H9 (cell line): ENCODE results near the gene ADAT3. TPM values are rescaled to one million over a fixed set of nuclear protein-coding genes. Genes with fewer than 3 reads are reported as not detected.
A peak's percentile ranks its signal among the peaks of the same experiment; 100 is the strongest.

Source experiments
- DNase-seq: peaks from one replicate; pipeline ENCODE4 v3.0.0-alpha.2; 2017
- H2AFZ ChIP-seq: one replicate; pipeline ENCODE4 v1.6.1; 2013; ENCODE audit warnings: mild to moderate bottlenecking, low read length, control low read depth, moderate library complexity
- H2AK5ac ChIP-seq: 2 replicates; pipeline ENCODE4 v1.6.1; 2013; ENCODE audit warnings: low read length, control low read depth, mixed read lengths; ENCODE audit not compliant: insufficient read length
- H2BK120ac ChIP-seq: one replicate; pipeline ENCODE4 v1.6.1; 2013; ENCODE audit warnings: low read depth, mild to moderate bottlenecking, low read length, control low read depth, inconsistent platforms; ENCODE audit not compliant: poor library complexity, severe bottlenecking
- H2BK12ac ChIP-seq: 2 replicates; pipeline ENCODE4 v1.6.1; 2013; ENCODE audit warnings: low read length, control low read depth, mixed read lengths, low read depth; ENCODE audit not compliant: insufficient read length
- H2BK15ac ChIP-seq: 2 replicates; pipeline ENCODE4 v1.6.1; 2013; ENCODE audit warnings: low read depth, low read length, control low read depth
- H2BK20ac ChIP-seq: one replicate; pipeline ENCODE4 v1.6.1; 2013; ENCODE audit warnings: low read depth, mild to moderate bottlenecking, low read length, control low read depth, inconsistent platforms; ENCODE audit not compliant: poor library complexity, severe bottlenecking
- H2BK5ac ChIP-seq: 2 replicates; pipeline ENCODE4 v1.6.1; 2013; ENCODE audit warnings: low read length, control low read depth, mixed read lengths; ENCODE audit not compliant: insufficient read length
- H3K14ac ChIP-seq: 2 replicates; pipeline ENCODE4 v1.6.1; 2013; ENCODE audit warnings: low read length, control low read depth; ENCODE audit not compliant: insufficient read depth
- H3K18ac ChIP-seq: 2 replicates; pipeline ENCODE4 v1.6.1; 2013; ENCODE audit warnings: low read depth, mild to moderate bottlenecking, mixed read lengths, low read length, control low read depth; ENCODE audit not compliant: insufficient read length
- H3K23ac ChIP-seq: 2 replicates; pipeline ENCODE4 v1.6.1; 2013; ENCODE audit warnings: low read length, control low read depth, mixed read lengths, low read depth; ENCODE audit not compliant: insufficient read length
- H3K23me2 ChIP-seq: 2 replicates; pipeline ENCODE4 v1.6.1; 2013; ENCODE audit warnings: low read depth, mild to moderate bottlenecking, mixed read lengths, low read length, control low read depth; ENCODE audit not compliant: insufficient read length, poor library complexity, severe bottlenecking
- H3K27ac ChIP-seq: 2 replicates; pipeline ENCODE4 v1.5.1; 2013; ENCODE audit warnings: low read length, control low read depth, mixed read lengths, low read depth; ENCODE audit not compliant: insufficient read length
- H3K27me3 ChIP-seq: 2 replicates; pipeline ENCODE4 v1.6.1; 2013; ENCODE audit warnings: low read length, control low read depth, inconsistent platforms; ENCODE audit not compliant: insufficient read depth
- H3K4ac ChIP-seq: 2 replicates; pipeline ENCODE4 v1.6.1; 2013; ENCODE audit warnings: low read depth, mild to moderate bottlenecking, control low read depth, inconsistent platforms, low read length, moderate library complexity
- H3K4me1 ChIP-seq: 2 replicates; pipeline ENCODE4 v1.6.1; 2013; ENCODE audit warnings: low read length, control low read depth, inconsistent platforms; ENCODE audit not compliant: insufficient read depth
- H3K4me2 ChIP-seq: 2 replicates; pipeline ENCODE4 v1.6.1; 2013; ENCODE audit warnings: low read length, control low read depth, mixed read lengths; ENCODE audit not compliant: insufficient read length, insufficient read depth
- H3K56ac ChIP-seq: 2 replicates; pipeline ENCODE4 v1.6.1; 2013; ENCODE audit warnings: low read depth, mild to moderate bottlenecking, mixed read lengths, low read length, control low read depth; ENCODE audit not compliant: insufficient read length
- H3K79me1 ChIP-seq: 2 replicates; pipeline ENCODE4 v1.6.1; 2013; ENCODE audit warnings: low read depth, mild to moderate bottlenecking, moderate library complexity, low read length, control low read depth, inconsistent platforms; ENCODE audit not compliant: insufficient read depth, poor library complexity, severe bottlenecking
- H3K79me2 ChIP-seq: 2 replicates; pipeline ENCODE4 v1.6.1; 2013; ENCODE audit warnings: low read length, control low read depth, inconsistent platforms; ENCODE audit not compliant: insufficient read depth
- H3K9ac ChIP-seq: 2 replicates; pipeline ENCODE4 v1.6.1; 2013; ENCODE audit warnings: low read length, control low read depth, mixed read lengths; ENCODE audit not compliant: insufficient read length; ENCODE audit errors: extremely low read depth
- H3K9me3 ChIP-seq: one replicate; pipeline ENCODE4 v1.6.1; 2013; ENCODE audit warnings: low read depth, low read length, inconsistent platforms; ENCODE audit not compliant: control insufficient read depth
- H3T11ph ChIP-seq: one replicate; pipeline ENCODE4 v1.6.1; 2013; ENCODE audit warnings: mild to moderate bottlenecking, low read length, control low read depth, inconsistent platforms
- H4K20me1 ChIP-seq: one replicate; pipeline ENCODE4 v1.6.1; 2013; ENCODE audit not compliant: control insufficient read depth, insufficient read length, insufficient read depth
- H4K5ac ChIP-seq: 2 replicates; pipeline ENCODE4 v1.6.1; 2013; ENCODE audit warnings: low read depth, mild to moderate bottlenecking, mixed read lengths, low read length, control low read depth; ENCODE audit not compliant: insufficient read length
- H4K8ac ChIP-seq: replicated peaks from 2 replicates; pipeline ENCODE4 v1.6.1; 2013; ENCODE audit warnings: low read length, control low read depth, mixed read lengths, low read depth; ENCODE audit not compliant: insufficient read length
- H4K91ac ChIP-seq: 2 replicates; pipeline ENCODE4 v1.6.1; 2013; ENCODE audit warnings: low read depth, mild to moderate bottlenecking, moderate library complexity, mixed read lengths, low read length, control low read depth; ENCODE audit not compliant: insufficient read length
- H3K27ac Mint-ChIP-seq, 3 experiments: 2 replicates in 2 of 3; 3 replicates in 1 of 3; pipeline ENCODE4 v1.8.0; 2020 to 2021; ENCODE audit warnings: mixed read lengths in 3 of 3, mild to moderate bottlenecking in 1 of 3, moderate library complexity in 1 of 3
- H3K27me3 Mint-ChIP-seq: 2 replicates; pipeline ENCODE4 v1.8.0; 2021; ENCODE audit warnings: low read depth, mild to moderate bottlenecking, moderate library complexity, mixed read lengths
- H3K36me3 Mint-ChIP-seq, 3 experiments: 2 replicates in 2 of 3; 3 replicates in 1 of 3; pipeline ENCODE4 v1.8.0; 2020 to 2021; ENCODE audit warnings: low read depth in 3 of 3, mixed read lengths in 3 of 3; ENCODE audit not compliant: insufficient read depth in 1 of 3
- H3K4me1 Mint-ChIP-seq, 2 experiments: 2 replicates each; pipeline ENCODE4 v1.8.0; 2020; ENCODE audit warnings: mixed read lengths in 2 of 2
- H3K4me3 Mint-ChIP-seq, 2 experiments: 2 replicates in 1 of 2; 3 replicates in 1 of 2; pipeline ENCODE4 v1.8.0; 2020 to 2021; ENCODE audit warnings: mild to moderate bottlenecking in 2 of 2, mixed read lengths in 2 of 2, moderate library complexity in 1 of 2
- H3K9me3 Mint-ChIP-seq, 2 experiments: 2 replicates in 1 of 2; 3 replicates in 1 of 2; pipeline ENCODE4 v1.8.0; 2020; ENCODE audit warnings: mild to moderate bottlenecking in 2 of 2, mixed read lengths in 2 of 2, moderate library complexity in 1 of 2
- WGBS: extraction: QIAGEN DNeasy Blood & Tissue Kit; methylation state at CpG from one replicate; pipeline ENCODE4 v1.1.7; 2013; ENCODE audit warnings: missing lambda C conversion rate, low lambda C conversion rate, mixed read lengths; ENCODE audit not compliant: insufficient read length; ENCODE audit errors: extremely low coverage; 5-methylcytosine and 5-hydroxymethylcytosine counted together
- total RNA-seq: library from RNA; stranded (reverse); gene quantifications from 2 replicates; pipeline ENCODE4 v1.2.1, GENCODE V29; 2021
- TF ChIP-seq, protein P1 (sequence below): fragments of 200-600 bp; sonication (generic); conservative IDR thresholded peaks from 3 replicates; pipeline ENCODE4 v1.8.0; 2021; ENCODE audit warnings: antibody characterized with exemption, mild to moderate bottlenecking

ADAT3 gene
- total RNA-seq, 1 experiment from 2014 or later = 12.2 TPM

DNA sequence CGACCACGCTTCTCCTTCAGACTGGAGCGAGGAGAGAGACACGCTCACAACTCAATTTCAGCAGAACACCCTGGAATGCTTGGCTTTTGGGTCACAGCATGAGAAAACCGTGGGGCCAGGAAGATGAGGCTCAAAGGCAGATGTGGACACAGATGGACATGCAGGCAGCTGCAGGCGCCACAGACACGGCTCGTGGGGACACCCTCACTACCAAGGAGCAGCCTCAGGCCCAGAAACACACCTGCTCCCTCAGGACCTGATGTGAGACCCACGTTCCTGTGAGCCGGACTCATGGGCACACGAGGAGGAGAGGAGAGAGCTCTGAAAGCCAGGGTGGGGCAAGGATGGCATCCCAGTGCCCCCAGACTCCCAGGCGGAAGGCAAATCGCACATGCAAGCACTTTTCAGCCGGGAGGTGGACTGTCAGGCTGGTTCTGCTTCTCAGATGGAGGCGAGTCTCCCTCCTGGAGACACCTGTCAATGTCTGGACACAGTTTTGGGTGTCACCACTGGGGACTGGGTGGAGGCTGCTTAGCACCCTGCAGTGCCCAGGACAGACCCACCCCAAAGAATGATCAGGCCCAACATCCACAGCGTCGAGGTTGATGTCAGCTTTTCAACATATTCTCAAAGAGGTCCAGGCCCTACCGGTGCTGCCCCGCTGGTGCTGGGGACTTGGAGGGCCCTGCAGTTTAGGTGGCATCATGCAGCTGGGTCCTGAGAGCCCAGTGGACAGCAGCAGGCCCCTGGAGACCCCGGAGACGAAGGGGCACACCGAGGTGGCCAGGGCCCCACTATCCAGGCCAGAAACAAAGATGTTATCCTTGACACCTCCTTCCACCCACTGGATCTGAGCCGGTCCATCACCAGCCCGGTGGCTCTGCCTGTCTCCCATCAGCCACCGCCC, 22.2 kb upstream of the ADAT3 start:
- no peak for DNase-seq

More for the DNA sequence above, 22.2 kb upstream of the ADAT3 start:
- H3K4me1 ChIP-seq = peaks cover 11% of the 10 kb centered on the region; the same call in 1 of the 2 replicates
- no peak overlapping the region for H2BK120ac ChIP-seq
- WGBS = no CpG with 5 or more reads among the region's 25 CpGs
- H2BK20ac ChIP-seq = no peak overlapping the region
- peak overlapping the region; percentile 91 to 95 for H3K4me3 Mint-ChIP-seq
- peaks cover 12% of the 10 kb centered on the region; the same call in 1 of the 2 replicates for H3K79me2 ChIP-seq
- no peaks in the 10 kb centered on the region for H4K20me1 ChIP-seq
- H3K14ac ChIP-seq = no peak overlapping the region; the same call in 1 of the 2 replicates
- no peak overlapping the region for H3K4me2 ChIP-seq
- TF ChIP-seq, protein P1, sequence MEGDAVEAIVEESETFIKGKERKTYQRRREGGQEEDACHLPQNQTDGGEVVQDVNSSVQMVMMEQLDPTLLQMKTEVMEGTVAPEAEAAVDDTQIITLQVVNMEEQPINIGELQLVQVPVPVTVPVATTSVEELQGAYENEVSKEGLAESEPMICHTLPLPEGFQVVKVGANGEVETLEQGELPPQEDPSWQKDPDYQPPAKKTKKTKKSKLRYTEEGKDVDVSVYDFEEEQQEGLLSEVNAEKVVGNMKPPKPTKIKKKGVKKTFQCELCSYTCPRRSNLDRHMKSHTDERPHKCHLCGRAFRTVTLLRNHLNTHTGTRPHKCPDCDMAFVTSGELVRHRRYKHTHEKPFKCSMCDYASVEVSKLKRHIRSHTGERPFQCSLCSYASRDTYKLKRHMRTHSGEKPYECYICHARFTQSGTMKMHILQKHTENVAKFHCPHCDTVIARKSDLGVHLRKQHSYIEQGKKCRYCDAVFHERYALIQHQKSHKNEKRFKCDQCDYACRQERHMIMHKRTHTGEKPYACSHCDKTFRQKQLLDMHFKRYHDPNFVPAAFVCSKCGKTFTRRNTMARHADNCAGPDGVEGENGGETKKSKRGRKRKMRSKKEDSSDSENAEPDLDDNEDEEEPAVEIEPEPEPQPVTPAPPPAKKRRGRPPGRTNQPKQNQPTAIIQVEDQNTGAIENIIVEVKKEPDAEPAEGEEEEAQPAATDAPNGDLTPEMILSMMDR = no peak
- no peak overlapping the region for H3T11ph ChIP-seq
- no peak overlapping the region for H2BK5ac ChIP-seq
- no peak overlapping the region for H3K56ac ChIP-seq
- no peak overlapping the region for H2AFZ ChIP-seq
- no peak overlapping the region; the same call in 1 of the 2 replicates for H2BK15ac ChIP-seq
- H4K8ac ChIP-seq = no peak overlapping the region
- no peaks in the 10 kb centered on the region for H3K9me3 ChIP-seq
- 0 out of 7 replicates have a peak, but pooled peaks cover 0 to 4% (median 0%) of the 10 kb centered on the region in 3 experiments for H3K36me3 Mint-ChIP-seq
- H3K27me3 ChIP-seq = no peaks in the 10 kb centered on the region
- no peak overlapping the region for H2AK5ac ChIP-seq
- H3K23me2 ChIP-seq = peaks cover 9% of the 10 kb centered on the region
- no peak overlapping the region for H3K18ac ChIP-seq
- no peak overlapping the region for H4K91ac ChIP-seq
- no peak overlapping the region for H3K27ac ChIP-seq
- H4K5ac ChIP-seq = no peak overlapping the region
- no peak overlapping the region for H3K4ac ChIP-seq
- peaks cover 33 to 34% of the 10 kb centered on the region in 2 experiments for H3K4me1 Mint-ChIP-seq
- no peaks in the 10 kb centered on the region; a peak in 1 of 5 replicates for H3K9me3 Mint-ChIP-seq
- H3K79me1 ChIP-seq = peaks cover 23% of the 10 kb centered on the region
- no peak overlapping the region for H3K9ac ChIP-seq
- peak overlapping the region in 2 of 3 experiments; percentile 22 to 90; a peak in 4 of 7 replicates for H3K27ac Mint-ChIP-seq
- H3K23ac ChIP-seq = no peak overlapping the region
- H3K27me3 Mint-ChIP-seq = peaks cover 2% of the 10 kb centered on the region; the same call in 1 of the 2 replicates
- no peak overlapping the region for H2BK12ac ChIP-seq
